ENCODE measurements around the gene MUTYH.

- TF ChIP-seq, protein P1, sequence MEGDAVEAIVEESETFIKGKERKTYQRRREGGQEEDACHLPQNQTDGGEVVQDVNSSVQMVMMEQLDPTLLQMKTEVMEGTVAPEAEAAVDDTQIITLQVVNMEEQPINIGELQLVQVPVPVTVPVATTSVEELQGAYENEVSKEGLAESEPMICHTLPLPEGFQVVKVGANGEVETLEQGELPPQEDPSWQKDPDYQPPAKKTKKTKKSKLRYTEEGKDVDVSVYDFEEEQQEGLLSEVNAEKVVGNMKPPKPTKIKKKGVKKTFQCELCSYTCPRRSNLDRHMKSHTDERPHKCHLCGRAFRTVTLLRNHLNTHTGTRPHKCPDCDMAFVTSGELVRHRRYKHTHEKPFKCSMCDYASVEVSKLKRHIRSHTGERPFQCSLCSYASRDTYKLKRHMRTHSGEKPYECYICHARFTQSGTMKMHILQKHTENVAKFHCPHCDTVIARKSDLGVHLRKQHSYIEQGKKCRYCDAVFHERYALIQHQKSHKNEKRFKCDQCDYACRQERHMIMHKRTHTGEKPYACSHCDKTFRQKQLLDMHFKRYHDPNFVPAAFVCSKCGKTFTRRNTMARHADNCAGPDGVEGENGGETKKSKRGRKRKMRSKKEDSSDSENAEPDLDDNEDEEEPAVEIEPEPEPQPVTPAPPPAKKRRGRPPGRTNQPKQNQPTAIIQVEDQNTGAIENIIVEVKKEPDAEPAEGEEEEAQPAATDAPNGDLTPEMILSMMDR (IDR thresholded peaks at IDR 0.05; ENCODE audit: poor library complexity) = no peak
- no peak for TF ChIP-seq EZH2phosphoT487 (IDR thresholded peaks at IDR 0.05; ENCODE audit: low read depth, severe bottlenecking, unreplicated experiment)
- no peak for TF ChIP-seq EZH2 (IDR thresholded peaks at IDR 0.05; ENCODE audit: borderline replicate concordance)
Observed at GRCh38 chr1:45348020-45348419, 7.8 kb upstream of the MUTYH start.
